ENCODE results near the gene HBE1. TPM values are rescaled to one million over a fixed set of nuclear protein-coding genes. Genes with fewer than 3 reads are reported as not detected.

Gene HBE1
- total and polyA plus RNA-seq, 9 of the 15 experiments (the other 6 are each of a cell fraction or from before 2014, with no cell fraction given): 612 to 10,250 (median 2,181) TPM

- POLR2A ChIA-PET: interaction anchor here (1.1 to 1.2 kb wide), 2 partner anchors 9 to 11 kb away, joined by 5 to 6 read pairs; no protein-coding TSS in a partner anchor
- H4K20me1 ChIP-seq (replicated peaks; ENCODE audit: control insufficient read depth, insufficient read depth, low read length): no peaks in the 10 kb centered on the region
- TF ChIP-seq TAF1 (IDR thresholded peaks at IDR 0.05; ENCODE audit: control insufficient read depth, extremely low read depth, insufficient read depth, low read length, severe bottlenecking) (no peak), CBFA2T3 (IDR thresholded peaks at IDR 0.05) (no peak), CC2D1A (IDR thresholded peaks at IDR 0.05) (no peak), SUPT5H (IDR thresholded peaks at IDR 0.05) (no peak), HNRNPK (IDR thresholded peaks at IDR 0.05; ENCODE audit: low read depth, low read length, poor library complexity, severe bottlenecking) (no peak), ZNF311 (CRISPR knock-in tag; IDR thresholded peaks at IDR 0.05) (no peak), NR2C2 (CRISPR knock-in tag; IDR thresholded peaks at IDR 0.05) (no peak), NR2C2 (tag; IDR thresholded peaks at IDR 0.05) (no peak), SIRT6 (IDR thresholded peaks at IDR 0.05; ENCODE audit: low read depth, low read length) (no peak), ZNF431 (CRISPR knock-in tag; IDR thresholded peaks at IDR 0.05) (no peak), CHCHD3 (CRISPR knock-in tag; IDR thresholded peaks at IDR 0.05) (no peak), CTBP1 (IDR thresholded peaks at IDR 0.05; ENCODE audit: borderline replicate concordance) (no peak), SMARCA4 (IDR thresholded peaks at IDR 0.05) (no peak)
- H3K9ac ChIP-seq (ENCODE audit: insufficient read depth in 1 of 2, low read depth in 2 of 2, low read length in 2 of 2): no peak overlapping the region
- CTCF ChIA-PET (ENCODE audit: low intra/inter-chr PET ratio): no interaction called here
- peaks cover 16 to 32% of the 10 kb centered on the region in 2 experiments for H3K4me1 ChIP-seq (replicated peaks in 1 of 2; ENCODE audit: control insufficient read depth in 2 of 2, insufficient read depth in 2 of 2, low read length in 2 of 2)
- intact Hi-C loops (cut with micrococcal nuclease): no loop called here
- no peaks in the 10 kb centered on the region for H3K9me1 ChIP-seq (ENCODE audit: control insufficient read depth, insufficient read depth, low read length)
- ATAC-seq (no peak), FAIRE-seq (no peak), DNase-seq (ENCODE audit: extremely low read depth in 1 of 4, low spot score in 3 of 4) (no peak)
- no peaks in the 10 kb centered on the region; the same call in 2 of the 3 replicates for H3K79me2 ChIP-seq (ENCODE audit: control insufficient read depth, insufficient read depth, low read length)
- no peak overlapping the region for H3K27ac ChIP-seq (ENCODE audit: extremely low read depth, low read depth, low read length)
- no peak overlapping the region for H3K4me3 ChIP-seq
- no peaks in the 10 kb centered on the region for H3K9me3 ChIP-seq (replicated peaks; ENCODE audit: control insufficient read depth, insufficient read depth, low read depth, low read length)
- BruUV-seq (replicated peaks): no TSS peak
- no peaks in the 10 kb centered on the region for H3K27me3 ChIP-seq (ENCODE audit: control insufficient read depth in 2 of 2, insufficient read depth in 2 of 2, low read length in 2 of 2)
- 92% methylated on average over 2 of the region's 2 CpGs for WGBS (ENCODE audit: insufficient coverage, low coverage, missing lambda C conversion rate)
- H3K36me3 ChIP-seq (ENCODE audit: control insufficient read depth, insufficient read depth, low read length): no peaks in the 10 kb centered on the region
- no peak overlapping the region for H2AFZ ChIP-seq (ENCODE audit: low read depth, low read length)
- in situ Hi-C loops (cut with MboI): no loop called here
- no peak overlapping the region for H3K4me2 ChIP-seq (ENCODE audit: insufficient read depth, low read length)
Measured at GRCh38 chr11:5231111-5231510, 38.6 kb downstream of the HBE1 start.

All from K562 (cell line).